AG09309 (cell line): ENCODE measurements around the gene FAM168A.
A peak's percentile ranks its signal among the peaks of the same experiment; 100 is the strongest.

Source experiments
- DNase-seq: peaks from one replicate; pipeline ENCODE4 v3.0.0-alpha.2; 2010; ENCODE audit warnings: low read depth
- H3K4me3 ChIP-seq: 2 replicates; pipeline ENCODE4 v1.5.1; 2011; ENCODE audit warnings: mild to moderate bottlenecking, low read depth, low read length, moderate library complexity; ENCODE audit not compliant: control insufficient read depth
- CTCF ChIP-seq: IDR thresholded peaks from 2 replicates; pipeline ENCODE4 v1.5.1; 2011; ENCODE audit warnings: mild to moderate bottlenecking, low read depth, low read length, inconsistent platforms; ENCODE audit not compliant: insufficient read depth, control insufficient read depth; ENCODE audit errors: missing control alignments

Gene FAM168A

DNA sequence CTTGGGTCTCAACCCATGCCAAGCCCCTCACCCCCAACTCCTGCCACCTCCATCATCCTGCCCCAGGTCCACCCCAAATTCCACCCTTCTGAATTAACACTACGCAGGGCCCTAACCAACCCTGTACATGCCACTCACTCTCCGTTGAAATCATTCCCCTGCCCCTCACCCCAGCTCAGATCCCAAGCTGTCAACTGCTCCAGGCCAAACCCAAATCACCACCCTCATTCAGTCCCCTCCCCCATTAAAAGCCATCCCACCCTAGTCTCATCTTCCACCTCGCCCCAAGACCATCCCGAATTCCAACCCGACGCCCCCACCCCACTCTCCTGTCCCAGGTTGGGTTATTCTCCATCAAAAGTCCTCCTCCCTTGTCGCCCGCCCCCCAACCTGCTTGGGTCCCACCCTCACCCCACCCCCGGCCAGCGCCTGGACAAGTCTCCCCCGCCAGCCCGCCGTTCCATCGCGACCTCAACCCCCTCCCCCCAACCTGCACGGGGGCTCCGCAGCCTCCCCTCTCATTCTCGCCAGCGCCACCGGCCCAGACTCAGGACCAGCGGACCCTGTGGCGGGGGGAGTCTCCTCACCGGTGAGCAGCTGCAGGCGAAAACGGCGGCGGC is 466 bp downstream of the FAM168A start:
- no peak for DNase-seq
- no peak for TF ChIP-seq CTCF
- peak overlapping the region; percentile 89 for H3K4me3 ChIP-seq

- no peak for DNase-seq
- H3K4me3 ChIP-seq, result peak overlapping the region; percentile 89
- TF ChIP-seq CTCF, result no peak
These were observed 1.4 kb downstream of the FAM168A start for GRCh38 chr11:73596547-73596946.

GRCh38 chr11:73592640-73593039 is 5.3 kb downstream of the FAM168A start:
- TF ChIP-seq CTCF, result no peak
- H3K4me3 ChIP-seq, result no peak overlapping the region
- no peak for DNase-seq

- TF ChIP-seq CTCF, result no peak
- no peak for DNase-seq
- H3K4me3 ChIP-seq, result no peak overlapping the region
These were observed 6.2 kb downstream of the FAM168A start for GRCh38 chr11:73591743-73592142.

- no peak overlapping the region for H3K4me3 ChIP-seq
- no peak for DNase-seq
- no peak for TF ChIP-seq CTCF
These were observed 6.9 kb downstream of the FAM168A start for GRCh38 chr11:73590991-73591390.

GRCh38 chr11:73586791-73587190 is 11.1 kb downstream of the FAM168A start:
- no peak for DNase-seq
- H3K4me3 ChIP-seq, result no peak overlapping the region
- TF ChIP-seq CTCF, result no peak
